Right lobe of liver (tissue), 4 donors: ENCODE measurements around the gene PM20D2.

ENCODE experiments used
- POLR2A ChIP-seq: fragments of 450-650 bp; IDR thresholded peaks from one replicate; pipeline ENCODE4 v1.6.1; 2017; ENCODE audit warnings: antibody characterized with exemption, mild to moderate bottlenecking
- TF ChIP-seq, protein P1 (sequence below), 4 donors: fragments of 200-600 bp in 3 of 4; fragments of 450-650 bp in 1 of 4; IDR thresholded peaks; one replicate each; pipeline versions ENCODE4 v1.5.1 to v1.8.0; 2016 to 2022; ENCODE audit warnings: antibody characterized with exemption in 4 of 4, mild to moderate bottlenecking in 2 of 4
- donor health status: DM: no; HTN: no; CAD: no.
- donor health status: DM: no; HTN: no; CAD: no.
- donor health status: DM: no; HTN: yes; CAD: no.

DNA sequence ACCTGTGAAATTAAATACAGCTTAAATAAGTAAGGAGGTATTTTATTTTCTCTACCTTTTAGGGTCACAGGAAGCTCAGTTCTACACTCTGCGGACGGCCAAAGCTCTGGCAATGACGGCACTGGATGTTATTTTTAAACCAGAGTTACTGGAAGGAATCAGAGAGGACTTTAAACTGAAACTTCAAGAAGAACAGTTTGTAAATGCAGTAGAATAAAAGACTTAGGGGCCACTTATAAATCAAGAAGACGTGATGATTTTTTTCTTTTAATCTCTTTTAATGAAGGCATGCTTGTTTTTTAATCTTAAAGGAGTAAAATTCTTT lies 16.2 kb downstream of the PM20D2 start:
- TF ChIP-seq, protein P1, sequence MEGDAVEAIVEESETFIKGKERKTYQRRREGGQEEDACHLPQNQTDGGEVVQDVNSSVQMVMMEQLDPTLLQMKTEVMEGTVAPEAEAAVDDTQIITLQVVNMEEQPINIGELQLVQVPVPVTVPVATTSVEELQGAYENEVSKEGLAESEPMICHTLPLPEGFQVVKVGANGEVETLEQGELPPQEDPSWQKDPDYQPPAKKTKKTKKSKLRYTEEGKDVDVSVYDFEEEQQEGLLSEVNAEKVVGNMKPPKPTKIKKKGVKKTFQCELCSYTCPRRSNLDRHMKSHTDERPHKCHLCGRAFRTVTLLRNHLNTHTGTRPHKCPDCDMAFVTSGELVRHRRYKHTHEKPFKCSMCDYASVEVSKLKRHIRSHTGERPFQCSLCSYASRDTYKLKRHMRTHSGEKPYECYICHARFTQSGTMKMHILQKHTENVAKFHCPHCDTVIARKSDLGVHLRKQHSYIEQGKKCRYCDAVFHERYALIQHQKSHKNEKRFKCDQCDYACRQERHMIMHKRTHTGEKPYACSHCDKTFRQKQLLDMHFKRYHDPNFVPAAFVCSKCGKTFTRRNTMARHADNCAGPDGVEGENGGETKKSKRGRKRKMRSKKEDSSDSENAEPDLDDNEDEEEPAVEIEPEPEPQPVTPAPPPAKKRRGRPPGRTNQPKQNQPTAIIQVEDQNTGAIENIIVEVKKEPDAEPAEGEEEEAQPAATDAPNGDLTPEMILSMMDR (IDR thresholded peaks at IDR 0.05): no peak
- no peak for TF ChIP-seq POLR2A
